NOMO-1 (cell line): ENCODE results near the gene TRIM63.

Experiments
- DNase-seq, 2 experiments: peaks; one replicate each; lab custom pipeline; 2025; ENCODE audit not compliant: unreplicated experiment in 2 of 2; lab: John Stamatoyannopoulos, UW

Gene TRIM63

GRCh38 chr1:26059906-26060305 is 7.5 kb downstream of the TRIM63 start:
- no peak for DNase-seq

GRCh38 chr1:26058052-26058595 is 9.3 kb downstream of the TRIM63 start:
- no peak for DNase-seq

GRCh38 chr1:26057189-26057588 is 10.2 kb downstream of the TRIM63 start:
- DNase-seq = no peak

- DNase-seq = no peak
These were observed 12.4 kb downstream of the TRIM63 start for GRCh38 chr1:26055041-26055440.

GRCh38 chr1:26053718-26054560 is 13.5 kb downstream of the TRIM63 start:
- DNase-seq = no peak

GRCh38 chr1:26050248-26050640 is 17.2 kb downstream of the TRIM63 start:
- DNase-seq = no peak

- no peak for DNase-seq
These were observed 17.7 kb downstream of the TRIM63 start for GRCh38 chr1:26049531-26050247.

GRCh38 chr1:26047278-26047874 is 20.1 kb downstream of the TRIM63 start:
- no peak for DNase-seq

GRCh38 chr1:26046246-26047095 is 21.0 kb downstream of the TRIM63 start:
- DNase-seq = no peak

- DNase-seq = peak in 1 of 2 experiments; percentile 19
These were observed 21.6 kb downstream of the TRIM63 start, which contains the start of gene SLC30A2 for GRCh38 chr1:26045722-26046245. Gene SLC30A2, minus strand, starts transcription at chr1:26046118. Its CDS starts 222 bp downstream, at chr1:26045896.

GRCh38 chr1:26044971-26045721 is 22.3 kb downstream of the TRIM63 start:
- no peak for DNase-seq

GRCh38 chr1:26044414-26044813 is 23.0 kb downstream of the TRIM63 start:
- no peak for DNase-seq

GRCh38 chr1:26043765-26044164 is 23.7 kb downstream of the TRIM63 start:
- DNase-seq = no peak

- no peak for DNase-seq
These were observed 25.5 kb downstream of the TRIM63 start for GRCh38 chr1:26041978-26042377.

GRCh38 chr1:26041401-26041800 is 26.0 kb downstream of the TRIM63 start:
- DNase-seq = no peak

- DNase-seq = no peak
These were observed 28.5 kb downstream of the TRIM63 start for GRCh38 chr1:26038904-26039303.

- no peak for DNase-seq
These were observed 29.0 kb downstream of the TRIM63 start for GRCh38 chr1:26038477-26038876.

GRCh38 chr1:26037904-26038303 is 29.5 kb downstream of the TRIM63 start:
- no peak for DNase-seq

GRCh38 chr1:26036756-26037281 is 30.6 kb downstream of the TRIM63 start:
- no peak for DNase-seq
